HG02623 (cell line): ENCODE measurements around the gene NR5A1.

Experiments used
- ATAC-seq: cut with Tn5 transposase; IDR thresholded peaks from one replicate; pipeline ENCODE4 v1.9.1; 2021; ENCODE audit warnings: moderate library complexity; ENCODE audit not compliant: unreplicated experiment

Gene NR5A1

GRCh38 chr9:124467410-124468060 lies 39.7 kb downstream of the NR5A1 start:
- ATAC-seq, result no peak

GRCh38 chr9:124465736-124466135 lies 41.5 kb downstream of the NR5A1 start:
- ATAC-seq, result no peak

GRCh38 chr9:124462739-124463138 lies 44.5 kb downstream of the NR5A1 start:
- no peak for ATAC-seq

- ATAC-seq, result no peak
Observed at GRCh38 chr9:124458441-124458840, 48.8 kb downstream of the NR5A1 start.

- ATAC-seq, result no peak
Observed at GRCh38 chr9:124457887-124458431, 49.2 kb downstream of the NR5A1 start.

GRCh38 chr9:124457079-124457886 lies 49.9 kb downstream of the NR5A1 start:
- no peak for ATAC-seq

GRCh38 chr9:124456341-124457078 lies 50.7 kb downstream of the NR5A1 start:
- ATAC-seq, result no peak

- no peak for ATAC-seq
Observed at GRCh38 chr9:124455820-124456219, 51.4 kb downstream of the NR5A1 start.

GRCh38 chr9:124454791-124455443 lies 52.3 kb downstream of the NR5A1 start:
- ATAC-seq, result no peak

GRCh38 chr9:124454296-124454695 lies 52.9 kb downstream of the NR5A1 start:
- ATAC-seq, result no peak

- no peak for ATAC-seq
Observed at GRCh38 chr9:124453586-124454191, 53.5 kb downstream of the NR5A1 start.

GRCh38 chr9:124452841-124453585 lies 54.2 kb downstream of the NR5A1 start:
- no peak for ATAC-seq

- ATAC-seq, result no peak
Observed at GRCh38 chr9:124452326-124452725, 54.9 kb downstream of the NR5A1 start.

- ATAC-seq, result no peak
Observed at GRCh38 chr9:124450931-124451661, 56.1 kb downstream of the NR5A1 start.

- ATAC-seq, result no peak
Observed at GRCh38 chr9:124450241-124450924, 56.8 kb downstream of the NR5A1 start, which contains the start of gene ADGRD2. Gene ADGRD2, plus strand, starts transcription at chr9:124450451. Its CDS starts 1,216 bp downstream, at chr9:124451667.

- no peak for ATAC-seq
Observed at GRCh38 chr9:124449381-124450151, 57.6 kb downstream of the NR5A1 start.

- no peak for ATAC-seq
Observed at GRCh38 chr9:124448019-124448418, 59.2 kb downstream of the NR5A1 start.

- ATAC-seq, result no peak
Observed at GRCh38 chr9:124447297-124447661, 59.9 kb downstream of the NR5A1 start.
